ENCODE data around the gene CYP27B1.

GRCh38 chr12:57750561-57751431 lies 16.1 kb downstream of the CYP27B1 start:
- TF ChIP-seq MAX (IDR thresholded peaks at IDR 0.05; ENCODE audit: low read depth, low read length): no peak
- no peak for TF ChIP-seq POLR2A (IDR thresholded peaks at IDR 0.05; ENCODE audit: extremely low read depth, insufficient read length)
- no peak for TF ChIP-seq CTCF (IDR thresholded peaks at IDR 0.05; ENCODE audit: low read depth, low read length)
- TF ChIP-seq MYC (IDR thresholded peaks at IDR 0.05; ENCODE audit: low read depth, low read length): no peak
